GM12872 (cell line): ENCODE measurements around the gene EEF1E1.

Experiments used
- CTCF ChIP-seq: IDR thresholded peaks from 3 replicates; pipeline ENCODE4 v1.5.1; 2011; ENCODE audit warnings: low read depth, mild to moderate bottlenecking, low read length, moderate library complexity; ENCODE audit not compliant: insufficient read depth

The EEF1E1 gene

GRCh38 chr6:8102122-8102958, at the start of gene EEF1E1:
Gene EEF1E1, minus strand, starts transcription at chr6:8102548. Its CDS starts 27 bp downstream, at chr6:8102521.
- no peak for TF ChIP-seq CTCF

GRCh38 chr6:8149350-8149749, 47.0 kb upstream of the EEF1E1 start:
- no peak for TF ChIP-seq CTCF

DNA sequence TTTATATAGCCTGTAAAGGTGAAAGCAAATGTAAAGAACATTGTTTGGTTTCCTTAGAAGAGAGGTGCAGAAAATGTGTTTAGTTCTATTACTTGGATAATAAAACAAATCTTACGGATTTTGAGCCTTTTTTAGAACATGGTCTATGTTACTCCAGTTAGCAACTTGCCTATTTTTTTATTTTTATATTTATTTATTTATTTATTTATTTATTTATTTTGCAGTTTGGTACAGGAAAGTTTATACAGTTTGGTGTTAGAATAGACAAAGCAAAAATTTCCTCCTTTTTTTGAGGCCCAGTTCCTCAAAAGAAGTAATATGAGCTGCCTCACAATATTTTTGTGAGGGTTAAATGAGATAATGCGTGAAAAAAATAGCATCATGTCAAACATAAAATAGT, 41.6 kb upstream of the EEF1E1 start:
- TF ChIP-seq CTCF, result no peak

DNA sequence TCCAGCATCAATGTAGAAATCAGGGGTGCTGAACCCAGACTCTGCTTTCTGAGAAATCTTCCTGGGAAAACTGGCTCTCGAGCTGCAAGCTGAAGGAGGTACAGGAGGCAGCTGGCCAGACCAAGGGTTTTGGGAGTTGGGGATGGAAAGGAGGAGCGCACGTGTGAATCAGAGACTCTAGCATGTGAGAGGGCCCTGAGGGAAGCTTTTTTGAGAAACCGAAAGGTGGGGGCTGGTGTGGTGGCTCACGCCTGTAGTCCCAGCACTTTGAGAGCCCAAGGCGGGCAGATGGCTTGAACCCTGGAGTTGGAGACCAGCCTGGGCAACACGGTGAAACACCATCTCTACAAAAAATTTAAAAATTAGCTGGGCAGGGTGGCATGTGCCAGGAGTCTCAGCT, 37.1 kb upstream of the EEF1E1 start:
- no peak for TF ChIP-seq CTCF

GRCh38 chr6:8137529-8137939, 35.2 kb upstream of the EEF1E1 start:
- no peak for TF ChIP-seq CTCF

GRCh38 chr6:8135276-8135675, 32.9 kb upstream of the EEF1E1 start:
- TF ChIP-seq CTCF, result no peak

DNA sequence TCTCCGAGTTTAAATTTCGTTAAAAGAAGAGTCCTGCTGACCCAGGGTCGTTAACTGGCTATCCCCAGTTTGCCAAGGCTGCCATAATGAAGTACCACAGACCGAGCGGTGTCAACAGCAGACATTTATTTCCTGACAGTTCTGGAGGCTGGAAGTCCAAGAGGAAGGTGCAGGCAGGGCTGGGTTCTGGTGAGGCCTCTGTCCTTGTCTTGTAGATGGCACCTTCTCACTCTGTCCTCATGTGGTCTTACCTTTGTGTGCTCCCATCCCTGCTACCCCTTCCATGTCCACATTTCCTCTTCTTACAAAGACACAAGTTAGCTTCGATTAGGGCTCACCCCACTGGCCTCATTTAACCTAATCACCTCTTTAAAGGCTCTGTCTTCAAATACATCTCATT, 29.8 kb upstream of the EEF1E1 start:
- no peak for TF ChIP-seq CTCF
